ENCODE results near the gene LCLAT1.

- TF ChIP-seq CTCF (IDR thresholded peaks at IDR 0.05) (no peak), POLR2A (IDR thresholded peaks at IDR 0.05) (no peak)
These were observed 35.0 kb downstream of the LCLAT1 start for GRCh38 chr2:30482011-30482410.

Data from thyroid gland (tissue), 4 donors.